HG03571 (cell line): Measurements from ENCODE around the gene ITGB2.

Experiments used
- ATAC-seq: cut with Tn5 transposase; IDR thresholded peaks from one replicate; pipeline ENCODE4 v1.9.1; 2021; ENCODE audit not compliant: unreplicated experiment

The ITGB2 gene

DNA sequence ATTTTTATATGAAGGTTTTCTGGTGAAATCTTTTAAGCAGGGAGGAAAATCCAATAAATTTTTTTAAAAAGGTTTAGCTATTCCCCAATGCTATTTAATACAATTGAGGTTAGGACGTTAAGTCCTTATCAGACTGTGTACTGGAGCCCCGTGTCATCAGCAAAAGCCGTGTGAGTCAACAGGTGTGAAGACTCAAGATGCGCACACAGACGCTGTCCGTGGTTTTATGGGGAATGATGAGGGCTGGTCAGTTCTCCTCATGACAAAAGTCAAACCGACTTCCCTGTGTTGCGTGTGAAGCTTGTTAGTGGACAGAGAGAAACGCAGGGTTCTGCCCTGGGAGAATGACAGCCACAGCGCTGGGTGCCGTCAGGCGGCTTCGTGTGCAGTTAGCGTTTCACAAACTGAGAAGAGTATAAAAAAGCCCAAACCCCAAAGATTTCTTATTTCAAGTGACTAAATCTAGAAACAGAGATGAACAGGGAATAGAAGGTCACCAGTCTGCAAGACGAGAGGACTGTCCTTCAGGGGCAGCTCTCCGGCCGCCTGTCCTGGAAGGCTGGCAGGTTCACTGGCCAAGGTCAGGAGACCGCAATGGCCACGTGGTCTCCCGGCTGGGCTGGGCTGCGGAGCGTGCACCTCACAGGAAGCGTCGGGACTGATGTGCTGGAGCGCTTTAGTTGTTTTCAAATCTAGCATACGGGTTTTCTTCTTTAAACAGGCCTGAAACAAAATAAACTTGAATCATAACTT is 69.6 kb downstream of the ITGB2 start:
- ATAC-seq = no peak

GRCh38 chr21:44850208-44850800 is 70.4 kb downstream of the ITGB2 start:
- no peak for ATAC-seq

DNA sequence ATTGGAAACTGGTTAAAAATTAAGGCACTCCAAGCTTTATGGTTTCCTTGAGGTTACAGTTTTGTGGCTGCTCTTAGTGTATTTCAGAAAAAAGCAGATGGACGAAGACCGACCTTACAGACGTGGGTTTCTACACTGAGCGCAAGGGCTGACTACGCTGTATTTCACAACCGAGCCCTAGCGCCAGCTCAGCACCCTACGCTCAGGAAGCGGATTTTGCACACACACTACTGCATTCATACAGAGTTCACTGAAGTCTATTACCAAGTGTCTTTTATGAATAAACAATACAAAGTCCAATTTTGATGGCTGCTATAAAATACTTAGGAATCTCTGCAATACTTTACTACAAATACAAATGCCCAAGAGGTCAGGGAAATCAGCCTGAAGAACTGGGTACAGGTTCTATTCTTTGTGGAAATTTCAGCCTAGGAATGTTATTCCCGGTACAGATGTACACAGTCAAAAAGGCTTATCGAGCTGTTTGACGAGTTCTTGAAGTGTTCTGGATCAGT is 71.0 kb downstream of the ITGB2 start:
- no peak for ATAC-seq

GRCh38 chr21:44848821-44849521 is 71.7 kb downstream of the ITGB2 start:
- ATAC-seq = no peak

GRCh38 chr21:44847261-44848056 is 73.2 kb downstream of the ITGB2 start:
- ATAC-seq = no peak

GRCh38 chr21:44846485-44847260 is 74.0 kb downstream of the ITGB2 start:
- ATAC-seq = no peak

DNA sequence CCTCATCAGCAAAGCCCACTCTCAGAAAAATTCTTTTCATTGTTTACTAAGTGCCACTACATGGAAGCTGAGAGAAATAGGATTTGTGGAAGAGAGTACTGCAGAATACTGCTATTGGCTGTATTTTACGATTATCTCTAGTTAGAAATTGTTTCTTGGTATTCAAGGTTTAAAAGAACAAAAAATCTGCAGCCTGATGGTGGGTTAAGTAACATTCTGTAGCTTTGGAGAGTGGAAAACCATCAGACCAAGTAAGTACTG is 74.5 kb downstream of the ITGB2 start:
- no peak for ATAC-seq

DNA sequence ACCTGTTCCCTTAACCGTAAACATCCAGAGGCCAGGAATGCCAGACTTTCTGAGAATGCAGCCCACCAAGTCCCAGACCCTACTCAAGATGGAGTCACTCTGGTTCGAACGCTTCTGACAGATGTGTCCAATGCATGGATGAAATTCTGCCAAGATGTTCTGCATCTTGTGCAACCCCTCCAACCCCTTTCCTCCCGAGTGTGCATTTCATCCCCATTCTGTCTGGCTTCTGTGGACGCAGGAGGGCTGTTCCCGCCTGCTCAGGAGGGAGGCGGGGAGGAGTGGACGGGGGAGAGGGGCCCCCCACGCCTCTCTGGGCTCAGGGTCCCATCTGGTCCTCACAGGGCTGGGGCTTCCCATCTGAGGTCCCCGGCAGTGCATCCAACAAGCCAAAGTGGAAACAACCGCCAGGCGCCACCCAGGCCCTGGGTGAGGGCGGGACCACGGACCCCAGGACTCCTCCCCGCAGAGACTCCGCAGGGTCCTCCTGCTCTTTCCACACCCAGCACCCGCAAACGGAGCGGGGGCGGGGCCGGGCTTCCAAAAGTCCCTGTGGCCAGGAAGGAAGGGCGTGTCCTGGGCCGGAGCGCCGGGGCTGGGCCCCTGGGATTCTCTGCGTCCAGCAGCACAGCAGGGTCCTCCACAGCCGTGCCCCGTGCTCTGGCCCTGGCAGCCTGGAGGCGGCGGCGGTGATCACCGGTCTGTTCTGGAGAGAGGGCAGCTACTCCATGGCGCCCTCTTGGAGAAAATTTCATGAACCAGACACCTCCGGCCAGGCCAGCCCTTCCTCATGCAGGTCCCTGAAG is 75.1 kb downstream of the ITGB2 start:
- ATAC-seq = no peak

DNA sequence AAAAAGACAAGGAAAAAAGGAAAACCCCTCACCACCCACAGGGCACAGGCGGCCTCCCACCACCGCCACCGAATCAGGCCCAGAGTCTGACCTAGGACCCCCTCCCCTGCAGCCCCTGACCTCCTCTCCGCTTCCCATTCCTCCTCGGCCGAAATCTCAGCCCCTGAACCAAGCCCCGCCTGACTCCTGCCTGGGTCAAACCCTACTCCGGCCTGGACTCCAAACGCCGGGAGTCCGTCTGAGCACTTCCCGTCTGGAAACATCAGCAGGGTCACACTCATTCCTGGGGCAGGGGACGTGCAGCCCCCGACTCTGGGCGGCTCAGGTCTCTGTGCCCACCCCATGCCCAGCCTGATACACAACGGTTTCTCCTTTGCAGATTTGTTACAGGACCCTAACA is 76.4 kb downstream of the ITGB2 start:
- no peak for ATAC-seq

DNA sequence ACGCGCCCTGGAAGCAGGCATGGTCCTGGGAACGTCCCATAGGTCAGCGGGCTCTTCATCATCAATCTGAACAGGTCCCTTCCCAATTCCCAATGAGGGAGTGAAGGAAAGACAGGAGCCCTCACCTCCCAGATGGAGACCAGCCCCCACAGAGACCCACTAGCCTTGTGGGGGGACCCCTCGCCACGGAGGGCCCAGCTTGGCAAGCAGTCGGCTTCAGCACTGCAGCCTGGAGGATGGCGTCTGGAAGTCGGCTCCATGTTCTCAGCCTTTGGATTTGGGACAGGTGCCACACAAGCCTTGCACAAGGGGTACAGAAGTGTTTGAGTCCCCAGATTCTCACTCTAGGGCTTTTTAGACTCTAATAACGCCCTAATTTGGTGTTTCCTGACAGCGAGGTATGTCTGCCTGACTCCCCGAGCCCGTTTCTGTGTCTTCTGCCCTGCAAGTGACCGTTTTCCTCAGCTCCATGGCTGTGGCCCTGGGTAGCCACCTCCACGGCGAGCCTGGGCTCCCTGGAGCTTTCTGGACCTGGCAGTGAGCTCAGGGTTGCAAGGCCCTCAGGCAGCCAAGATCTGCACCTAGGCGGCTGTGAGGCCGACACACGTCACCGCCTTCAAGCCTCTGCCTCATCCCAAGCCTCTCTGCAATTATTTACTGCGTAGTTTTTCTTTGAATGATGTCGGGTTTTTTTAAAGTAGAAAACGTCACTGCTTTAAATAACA is 77.8 kb downstream of the ITGB2 start:
- ATAC-seq = no peak

DNA sequence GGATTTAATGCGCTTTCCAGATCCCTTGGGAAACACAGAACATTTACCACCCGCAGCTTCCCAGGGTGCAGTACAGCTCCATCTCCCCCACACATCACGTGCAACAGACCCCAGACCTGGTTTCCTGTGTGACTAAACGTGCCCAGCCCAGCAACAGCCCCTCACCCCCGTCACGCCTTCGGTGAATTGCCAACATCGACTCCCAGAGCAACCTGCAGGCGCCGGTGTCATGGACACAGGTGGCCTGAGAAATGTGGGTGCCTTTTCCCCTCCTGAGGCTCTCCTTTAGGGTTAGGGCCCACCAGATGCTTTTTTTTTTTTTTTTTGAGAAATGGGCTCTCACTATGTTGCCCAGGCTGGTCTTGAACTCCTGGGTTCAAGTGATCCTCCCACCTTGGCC is 78.6 kb downstream of the ITGB2 start:
- ATAC-seq = no peak

- ATAC-seq = no peak
Measured at GRCh38 chr21:44840771-44841170, 79.9 kb downstream of the ITGB2 start.

- ATAC-seq = no peak
Measured at GRCh38 chr21:44838951-44839350, 81.7 kb downstream of the ITGB2 start.

DNA sequence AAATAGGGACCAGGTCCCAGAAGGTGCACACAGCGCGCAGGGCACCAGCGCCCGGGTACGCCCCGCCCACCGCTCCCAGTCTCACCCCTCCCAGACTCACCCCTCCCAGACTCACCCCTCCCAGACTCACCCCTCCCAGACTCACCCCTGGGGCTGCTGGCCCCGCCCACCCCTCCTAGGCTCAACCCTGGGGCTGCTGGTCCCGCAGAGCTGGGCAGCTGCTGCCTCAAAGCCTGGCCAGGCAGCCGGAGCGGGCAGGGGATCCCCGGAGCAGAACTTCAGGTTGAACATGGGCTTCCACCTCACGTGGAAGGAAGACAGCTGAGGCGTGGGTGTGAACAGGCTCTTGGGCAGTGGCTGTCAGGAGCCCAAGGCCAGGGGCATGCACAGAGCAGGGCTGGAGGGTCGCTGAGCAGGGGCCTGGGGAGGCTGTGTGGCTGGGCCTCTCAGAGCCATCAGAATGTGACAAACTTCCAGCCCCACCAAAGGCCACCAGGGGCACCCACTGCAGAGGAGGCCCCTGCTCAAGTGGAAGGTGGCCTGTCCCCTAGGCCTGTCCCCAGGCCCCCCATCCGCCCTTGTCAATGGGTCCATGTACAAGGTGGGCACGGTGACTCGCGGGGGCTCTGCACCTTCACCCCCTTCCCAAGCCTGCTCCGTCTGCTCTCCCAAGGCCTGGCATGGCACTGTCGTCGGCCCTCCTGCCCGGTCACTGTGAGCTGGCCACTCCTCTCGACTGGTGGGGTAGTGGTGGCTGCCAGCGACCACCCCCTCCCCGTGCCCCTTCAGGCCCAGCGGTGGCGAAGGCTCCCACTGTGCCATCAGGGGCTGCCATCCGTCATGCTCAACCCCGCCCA is 82.4 kb downstream of the ITGB2 start:
- no peak for ATAC-seq

- ATAC-seq = no peak
Measured at GRCh38 chr21:44837537-44837936, 83.2 kb downstream of the ITGB2 start.

DNA sequence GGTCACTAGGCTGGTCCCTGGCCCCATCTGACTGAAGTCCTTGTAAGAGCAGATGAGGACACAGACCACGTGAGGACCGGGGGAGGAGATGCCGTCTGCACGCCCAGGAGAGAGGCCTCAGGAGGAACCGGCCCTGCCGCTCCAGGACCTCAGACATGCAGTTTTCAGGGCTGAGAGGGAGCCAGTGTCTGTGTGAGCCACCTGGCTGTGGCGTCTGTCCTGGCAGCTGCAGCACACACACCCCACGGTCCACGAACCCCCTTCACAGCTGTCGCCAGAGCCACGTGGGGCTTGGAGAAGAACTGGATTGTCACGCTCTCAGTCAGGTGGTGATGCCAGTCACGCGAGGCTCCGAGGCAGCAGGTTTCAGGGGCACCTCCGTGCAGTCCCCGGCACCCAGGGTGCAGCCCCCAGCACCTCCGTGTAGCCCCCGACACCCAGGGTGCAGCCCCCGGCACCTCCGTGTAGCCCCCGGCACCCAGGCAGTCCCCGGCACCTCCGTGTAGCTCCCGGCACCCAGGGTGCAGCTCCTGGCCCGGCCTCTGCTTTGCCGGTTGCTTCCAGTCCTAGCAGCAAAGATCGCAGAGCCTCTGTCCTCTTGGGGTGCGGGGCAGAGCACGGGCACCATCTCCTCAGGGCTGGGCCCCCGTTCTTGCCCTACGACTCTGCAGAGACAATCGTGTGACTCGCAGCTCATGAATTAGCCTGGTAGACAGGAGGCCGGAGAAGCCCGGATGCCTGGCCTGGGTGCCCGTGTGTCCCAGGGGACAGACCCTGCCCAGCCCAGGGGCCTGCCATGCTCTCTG is 83.8 kb downstream of the ITGB2 start:
- no peak for ATAC-seq

DNA sequence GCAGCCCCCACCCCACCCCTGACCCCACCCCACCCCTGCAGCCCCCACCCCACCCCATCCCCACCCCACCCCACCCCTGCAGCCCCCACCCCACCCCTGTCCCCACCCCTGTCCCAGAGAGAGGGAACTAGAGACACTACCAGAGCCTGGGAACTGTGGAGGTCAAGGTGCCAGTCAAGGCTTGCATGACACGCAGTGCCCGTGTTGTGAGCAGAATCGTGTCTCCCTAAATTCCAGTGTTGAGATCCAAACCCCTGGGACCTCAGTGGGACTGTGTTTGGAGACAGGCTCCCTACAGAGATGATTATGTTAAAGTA is 84.4 kb downstream of the ITGB2 start:
- no peak for ATAC-seq
